ENCODE results near the gene DLGAP4. TPM values are rescaled to one million over a fixed set of nuclear protein-coding genes. Genes with fewer than 3 reads are reported as not detected.

The DLGAP4 gene
- total and polyA plus RNA-seq, 8 donors: 15.1 to 92.2 (median 33.5) TPM

GRCh38 chr20:36369739-36370138 lies 63.6 kb downstream of the DLGAP4 start:
- Histone ChIP-seq H3K36me3 (no peaks in the 10 kb centered on the region), H3K27me3 (peaks cover 0 to 58% (median 10%) of the 10 kb centered on the region in 3 donors), H3K4me1 (no peaks in the 10 kb centered on the region), H3K4me3 (no peak overlapping the region), H3K9me3 (no peaks in the 10 kb centered on the region), H3K27ac (no peak overlapping the region)
- DNase-seq: no peak
- no peak for TF ChIP-seq EP300 (IDR thresholded peaks at IDR 0.05)
- no peak for TF ChIP-seq POLR2A (IDR thresholded peaks at IDR 0.05)
- TF ChIP-seq, protein P1, sequence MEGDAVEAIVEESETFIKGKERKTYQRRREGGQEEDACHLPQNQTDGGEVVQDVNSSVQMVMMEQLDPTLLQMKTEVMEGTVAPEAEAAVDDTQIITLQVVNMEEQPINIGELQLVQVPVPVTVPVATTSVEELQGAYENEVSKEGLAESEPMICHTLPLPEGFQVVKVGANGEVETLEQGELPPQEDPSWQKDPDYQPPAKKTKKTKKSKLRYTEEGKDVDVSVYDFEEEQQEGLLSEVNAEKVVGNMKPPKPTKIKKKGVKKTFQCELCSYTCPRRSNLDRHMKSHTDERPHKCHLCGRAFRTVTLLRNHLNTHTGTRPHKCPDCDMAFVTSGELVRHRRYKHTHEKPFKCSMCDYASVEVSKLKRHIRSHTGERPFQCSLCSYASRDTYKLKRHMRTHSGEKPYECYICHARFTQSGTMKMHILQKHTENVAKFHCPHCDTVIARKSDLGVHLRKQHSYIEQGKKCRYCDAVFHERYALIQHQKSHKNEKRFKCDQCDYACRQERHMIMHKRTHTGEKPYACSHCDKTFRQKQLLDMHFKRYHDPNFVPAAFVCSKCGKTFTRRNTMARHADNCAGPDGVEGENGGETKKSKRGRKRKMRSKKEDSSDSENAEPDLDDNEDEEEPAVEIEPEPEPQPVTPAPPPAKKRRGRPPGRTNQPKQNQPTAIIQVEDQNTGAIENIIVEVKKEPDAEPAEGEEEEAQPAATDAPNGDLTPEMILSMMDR (IDR thresholded peaks at IDR 0.05): no peak
- TF ChIP-seq POLR2AphosphoS5 (IDR thresholded peaks at IDR 0.05): no peak
- WGBS, 5 donors: 76 to 87% (median 82%) methylated on average over 3 of the region's 3 CpGs
- intact Hi-C loops (cut with DNase I; ENCODE audit: low total_unique reads): no loop called here

- intact Hi-C loops (cut with DNase I; ENCODE audit: low total_unique reads): no loop called here
- no peaks in the 10 kb centered on the region for H3K4me1 ChIP-seq
- peaks cover 0 to 64% (median 10%) of the 10 kb centered on the region in 3 donors for H3K27me3 ChIP-seq
- TF ChIP-seq POLR2A (IDR thresholded peaks at IDR 0.05) (no peak), EP300 (IDR thresholded peaks at IDR 0.05) (no peak), POLR2AphosphoS5 (IDR thresholded peaks at IDR 0.05) (no peak)
- TF ChIP-seq, protein P1 (IDR thresholded peaks at IDR 0.05): no peak
- WGBS, 5 donors: 73 to 80% (median 78%) methylated on average over 15 of the region's 15 CpGs
- no peaks in the 10 kb centered on the region for H3K36me3 ChIP-seq
- no peaks in the 10 kb centered on the region for H3K9me3 ChIP-seq
- no peak overlapping the region for H3K4me3 ChIP-seq
- no peak overlapping the region for H3K27ac ChIP-seq
- no peak for DNase-seq
Measured at GRCh38 chr20:36370991-36371790, 65.1 kb downstream of the DLGAP4 start.

- intact Hi-C loops (cut with DNase I; ENCODE audit: low total_unique reads): no loop called here
- no peak for TF ChIP-seq POLR2AphosphoS5 (IDR thresholded peaks at IDR 0.05)
- no peak for TF ChIP-seq POLR2A (IDR thresholded peaks at IDR 0.05)
- TF ChIP-seq, protein P1 (IDR thresholded peaks at IDR 0.05): no peak
- TF ChIP-seq EP300 (IDR thresholded peaks at IDR 0.05): no peak
- Histone ChIP-seq H3K4me1 (no peaks in the 10 kb centered on the region), H3K9me3 (no peaks in the 10 kb centered on the region), H3K36me3 (no peaks in the 10 kb centered on the region), H3K4me3 (no peak overlapping the region), H3K27me3 (peaks cover 0 to 64% (median 8%) of the 10 kb centered on the region in 3 donors), H3K27ac (no peak overlapping the region)
- 51 to 65% (median 63%) methylated on average over 7 of the region's 7 CpGs for WGBS, 5 donors
- DNase-seq: peak in 1 of 2 donors; percentile 20
Measured at GRCh38 chr20:36372666-36373065, 66.5 kb downstream of the DLGAP4 start.

DNA sequence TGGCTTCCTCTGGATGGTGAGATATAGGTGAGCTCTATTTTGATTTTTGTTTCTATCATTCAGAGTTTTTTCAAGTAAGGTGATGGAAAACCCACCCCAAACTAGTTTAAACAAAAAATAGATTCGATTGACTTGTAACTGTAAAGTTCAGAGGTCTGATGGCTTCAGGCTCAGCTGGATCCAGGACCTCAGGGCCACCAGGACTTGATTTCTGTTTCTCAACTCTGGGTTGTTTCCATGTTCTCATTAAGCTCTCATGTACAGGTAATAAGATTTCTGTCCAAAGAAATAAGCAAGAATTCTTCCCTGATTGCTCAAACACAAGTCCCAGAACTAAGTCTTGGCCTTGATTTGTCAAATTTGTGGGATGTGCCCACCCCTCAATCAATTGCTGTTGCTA lies 67.0 kb downstream of the DLGAP4 start:
- Histone ChIP-seq H3K9me3 (no peaks in the 10 kb centered on the region), H3K27me3 (peaks cover 0 to 64% (median 11%) of the 10 kb centered on the region in 3 donors), H3K4me1 (no peaks in the 10 kb centered on the region), H3K4me3 (no peak overlapping the region), H3K36me3 (no peaks in the 10 kb centered on the region), H3K27ac (no peak overlapping the region)
- TF ChIP-seq EP300 (IDR thresholded peaks at IDR 0.05) (no peak), POLR2AphosphoS5 (IDR thresholded peaks at IDR 0.05) (no peak), POLR2A (IDR thresholded peaks at IDR 0.05) (no peak)
- intact Hi-C loops (cut with DNase I; ENCODE audit: low total_unique reads): no loop called here
- DNase-seq: no peak
- WGBS, 5 donors: 47 to 79% (median 71%) methylated on average over 1 of the region's 1 CpG

- WGBS, 5 donors: 68 to 77% (median 70%) methylated on average over 4 of the region's 4 CpGs
- no peak for TF ChIP-seq EP300 (IDR thresholded peaks at IDR 0.05)
- TF ChIP-seq, protein P1 (IDR thresholded peaks at IDR 0.05): no peak
- TF ChIP-seq POLR2A (IDR thresholded peaks at IDR 0.05): no peak
- no peaks in the 10 kb centered on the region for H3K36me3 ChIP-seq
- peaks cover 0 to 67% (median 7%) of the 10 kb centered on the region in 3 donors for H3K27me3 ChIP-seq
- intact Hi-C loops (cut with DNase I; ENCODE audit: low total_unique reads): no loop called here
- no peak overlapping the region for H3K4me3 ChIP-seq
- no peaks in the 10 kb centered on the region for H3K4me1 ChIP-seq
- H3K27ac ChIP-seq: no peak overlapping the region
- no peaks in the 10 kb centered on the region for H3K9me3 ChIP-seq
- no peak for DNase-seq
Measured at GRCh38 chr20:36374995-36375394, 68.9 kb downstream of the DLGAP4 start.

All from stomach (tissue), 9 donors.